DOHH2 (cell line): ENCODE results near the gene EXD3.

Experiments used
- EZH2phosphoT487 ChIP-seq: fragments of 200-600 bp; sonication (generic); IDR thresholded peaks from 2 replicates; pipeline ENCODE4 v1.6.1; 2017; ENCODE audit warnings: borderline replicate concordance, mild to moderate bottlenecking, antibody characterized with exemption, low read length, moderate library complexity, mixed read lengths
- TF ChIP-seq, protein P1 (sequence below): fragments of 200-600 bp; sonication (generic); IDR thresholded peaks from one replicate; pipeline ENCODE4 v1.5.1; 2014; ENCODE audit warnings: antibody characterized with exemption, mild to moderate bottlenecking, low read depth, low read length; ENCODE audit not compliant: poor library complexity, severe bottlenecking

DNA sequence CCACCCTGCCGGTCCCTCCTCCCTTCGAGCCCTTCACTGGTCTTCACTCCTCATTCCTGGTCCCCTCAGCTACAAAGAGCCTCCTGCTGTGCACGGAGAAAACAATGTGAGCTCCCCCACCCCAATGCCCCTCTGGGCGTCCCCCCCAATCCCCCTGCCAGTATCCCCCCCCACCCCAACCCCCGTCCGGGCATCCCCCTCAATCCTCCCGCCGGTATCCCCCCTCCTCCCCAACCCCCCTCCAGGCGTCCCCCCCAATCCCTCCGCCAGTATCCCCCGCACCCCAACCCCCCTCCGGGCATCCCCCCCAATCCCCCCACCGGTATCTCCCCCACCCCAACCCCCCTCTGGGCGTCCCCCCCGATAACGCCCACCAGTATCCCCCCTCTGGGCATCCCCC, 42.8 kb downstream of the EXD3 start:
- TF ChIP-seq, protein P1, sequence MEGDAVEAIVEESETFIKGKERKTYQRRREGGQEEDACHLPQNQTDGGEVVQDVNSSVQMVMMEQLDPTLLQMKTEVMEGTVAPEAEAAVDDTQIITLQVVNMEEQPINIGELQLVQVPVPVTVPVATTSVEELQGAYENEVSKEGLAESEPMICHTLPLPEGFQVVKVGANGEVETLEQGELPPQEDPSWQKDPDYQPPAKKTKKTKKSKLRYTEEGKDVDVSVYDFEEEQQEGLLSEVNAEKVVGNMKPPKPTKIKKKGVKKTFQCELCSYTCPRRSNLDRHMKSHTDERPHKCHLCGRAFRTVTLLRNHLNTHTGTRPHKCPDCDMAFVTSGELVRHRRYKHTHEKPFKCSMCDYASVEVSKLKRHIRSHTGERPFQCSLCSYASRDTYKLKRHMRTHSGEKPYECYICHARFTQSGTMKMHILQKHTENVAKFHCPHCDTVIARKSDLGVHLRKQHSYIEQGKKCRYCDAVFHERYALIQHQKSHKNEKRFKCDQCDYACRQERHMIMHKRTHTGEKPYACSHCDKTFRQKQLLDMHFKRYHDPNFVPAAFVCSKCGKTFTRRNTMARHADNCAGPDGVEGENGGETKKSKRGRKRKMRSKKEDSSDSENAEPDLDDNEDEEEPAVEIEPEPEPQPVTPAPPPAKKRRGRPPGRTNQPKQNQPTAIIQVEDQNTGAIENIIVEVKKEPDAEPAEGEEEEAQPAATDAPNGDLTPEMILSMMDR: no peak
- no peak for TF ChIP-seq EZH2phosphoT487
